ENCODE data around the gene FNDC3B.
"Not testable (repeated sequence)": the region's sequence is repeated elsewhere in the genome, so short reads cannot be mapped to it uniquely, and the experiment has no call there.

FNDC3B gene

DNA sequence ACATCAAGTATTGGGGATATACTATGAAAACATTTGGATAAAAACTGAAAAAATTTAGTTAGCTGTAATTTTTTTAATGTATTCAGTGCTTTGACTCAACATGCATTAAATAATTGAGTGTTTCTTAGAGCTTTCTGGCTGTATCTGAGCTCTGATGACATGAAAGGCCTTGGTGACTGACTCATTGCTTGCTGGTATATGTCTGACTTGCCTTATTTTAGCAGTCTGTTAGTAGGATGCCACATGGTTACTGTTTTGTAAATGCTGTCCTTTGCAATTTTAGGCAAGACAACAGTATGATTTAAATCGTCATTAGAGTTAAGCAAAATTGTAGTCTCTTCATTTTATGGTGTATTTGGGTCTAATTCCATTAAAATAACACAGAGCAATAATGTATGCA lies 209.7 kb downstream of the FNDC3B start:
- DNase-seq = no peak

DNA sequence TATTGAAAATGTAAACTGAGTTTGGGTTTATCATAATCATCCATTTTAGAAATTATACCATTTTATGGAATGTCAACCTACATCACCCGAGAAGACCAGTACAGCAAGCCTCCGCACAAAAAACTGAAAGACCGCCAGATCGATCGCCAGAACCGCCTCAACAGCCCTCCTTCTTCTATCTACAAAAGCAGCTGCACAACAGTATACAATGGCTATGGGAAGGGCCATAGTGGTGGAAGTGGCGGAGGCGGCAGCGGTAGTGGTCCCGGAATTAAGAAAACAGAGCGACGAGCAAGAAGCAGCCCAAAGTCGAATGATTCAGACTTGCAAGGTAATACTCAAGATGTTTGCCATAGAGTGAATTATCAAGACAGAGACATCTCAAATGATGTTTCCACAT lies 211.8 kb downstream of the FNDC3B start:
- no peak for DNase-seq

DNA sequence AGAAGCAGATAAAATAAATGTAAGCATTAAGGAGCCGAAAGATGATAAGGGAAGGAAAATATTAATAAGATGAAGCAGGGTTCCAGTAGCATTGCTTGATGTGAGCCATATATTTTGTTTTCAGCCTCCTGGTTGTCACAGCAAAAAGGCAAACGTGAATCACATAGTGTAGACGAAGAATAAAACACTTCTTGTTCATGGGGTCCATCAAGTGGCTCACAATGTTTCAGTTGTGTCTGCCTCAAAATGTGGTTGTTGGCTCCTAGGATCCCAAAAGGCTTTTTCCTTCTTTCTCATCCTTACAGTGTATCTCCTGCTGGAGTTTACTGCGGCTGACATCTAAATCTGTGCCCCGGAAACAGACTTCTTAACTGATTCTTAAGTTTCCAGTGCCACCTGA lies 213.8 kb downstream of the FNDC3B start:
- DNase-seq = no peak

DNA sequence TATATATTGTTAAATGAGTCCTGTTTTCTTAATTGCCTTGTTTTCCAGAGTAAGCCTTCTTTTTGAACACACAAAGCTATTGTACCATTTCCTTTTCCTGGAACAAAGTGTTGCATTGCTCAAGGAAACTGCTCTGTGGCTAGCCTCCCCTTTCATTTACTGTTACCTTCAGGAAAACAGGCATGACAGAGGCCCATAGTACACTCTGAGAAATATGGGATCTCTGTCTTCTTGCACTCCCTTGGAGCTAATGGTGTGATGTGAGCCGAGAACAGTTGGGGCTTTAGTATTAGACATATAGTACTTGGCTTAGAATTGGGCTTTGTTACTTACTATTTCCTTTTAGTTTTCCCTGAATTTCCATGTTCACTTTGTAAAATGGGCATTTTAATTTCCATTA lies 215.2 kb downstream of the FNDC3B start:
- no peak for DNase-seq

DNA sequence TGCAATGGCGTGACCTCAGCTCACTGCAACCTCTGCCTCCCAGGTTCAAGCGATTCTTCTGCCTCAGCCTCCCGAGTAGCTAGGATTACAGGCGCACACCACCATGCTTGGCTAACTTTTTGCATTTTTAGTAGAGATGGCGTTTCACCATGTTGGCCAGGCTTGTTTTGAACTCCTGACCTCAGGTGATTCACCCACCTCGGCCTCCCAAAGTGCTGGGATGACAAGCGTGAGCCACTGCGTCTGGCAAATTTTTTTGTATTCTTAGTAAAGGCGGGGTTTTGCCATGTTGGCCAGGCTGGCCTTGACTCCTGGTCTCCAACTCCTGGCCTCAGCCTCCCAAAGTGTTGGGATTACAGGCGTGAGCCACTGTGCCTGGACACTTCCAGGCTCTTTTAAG lies 215.9 kb downstream of the FNDC3B start:
- DNase-seq = not testable (repeated sequence)

DNA sequence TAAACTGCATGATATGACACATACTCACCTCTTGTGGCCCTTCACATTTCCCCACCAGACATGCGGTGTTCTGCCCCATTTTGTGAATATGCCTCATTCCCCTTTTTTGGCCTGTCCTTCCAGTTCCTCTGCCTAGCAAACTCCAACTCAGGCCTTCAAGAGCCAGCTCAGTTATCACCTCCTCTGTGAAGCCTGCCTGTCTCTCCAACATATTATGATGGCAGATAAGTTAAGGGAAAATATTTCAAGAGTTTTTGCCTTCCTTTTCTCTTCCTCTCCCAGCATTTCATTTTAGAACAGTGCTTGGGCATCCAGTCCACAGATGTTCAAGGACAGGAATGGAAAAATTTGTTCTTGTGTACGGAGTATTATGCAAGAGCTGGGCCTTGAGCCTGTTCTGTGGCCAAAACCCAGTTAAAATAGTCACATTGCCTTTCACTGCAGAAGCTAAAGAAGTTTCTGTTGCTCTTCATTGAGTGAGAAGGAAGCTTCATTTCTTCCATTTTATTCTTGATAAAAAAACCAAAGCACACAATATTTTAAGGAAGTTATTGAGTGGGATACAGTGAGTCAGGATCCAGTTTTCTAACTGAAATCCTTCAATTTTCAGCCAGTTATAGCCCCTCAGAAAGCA lies 216.8 kb downstream of the FNDC3B start:
- DNase-seq = no peak

DNA sequence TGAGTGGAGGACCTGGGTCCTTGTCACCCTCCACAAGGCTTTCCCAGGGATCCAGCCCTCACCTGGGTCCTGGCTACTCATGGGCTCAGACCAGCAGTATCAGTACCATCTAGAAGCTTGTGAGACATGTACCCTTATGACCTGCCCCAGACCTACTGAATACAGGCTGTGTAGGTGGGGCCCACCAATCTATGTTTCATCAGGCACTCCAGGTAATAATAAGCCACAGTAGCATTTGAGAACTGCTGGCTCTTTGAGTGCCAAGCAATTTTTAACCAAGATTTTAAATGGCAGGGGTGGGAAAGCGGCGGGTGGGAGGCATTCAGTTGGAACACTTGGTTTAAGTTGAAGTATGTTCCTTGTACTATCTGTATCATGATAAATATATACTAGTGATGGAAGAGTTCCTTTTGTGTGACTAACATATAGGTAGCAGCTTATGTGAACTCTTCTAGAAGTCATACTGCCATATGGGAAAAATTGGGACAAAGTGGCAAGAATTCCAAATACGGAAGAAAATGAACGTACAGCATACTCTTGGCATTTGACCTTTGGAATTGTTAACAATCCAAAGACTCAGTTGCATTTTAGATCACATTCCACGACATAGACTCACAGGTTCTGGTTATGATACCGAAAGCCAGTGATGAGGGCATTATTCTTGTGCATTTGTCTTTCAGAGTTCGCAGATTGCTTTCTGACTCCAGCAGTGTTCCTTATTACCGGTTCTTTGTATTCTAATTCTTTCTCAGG lies 218.4 kb downstream of the FNDC3B start:
- DNase-seq = no peak

DNA sequence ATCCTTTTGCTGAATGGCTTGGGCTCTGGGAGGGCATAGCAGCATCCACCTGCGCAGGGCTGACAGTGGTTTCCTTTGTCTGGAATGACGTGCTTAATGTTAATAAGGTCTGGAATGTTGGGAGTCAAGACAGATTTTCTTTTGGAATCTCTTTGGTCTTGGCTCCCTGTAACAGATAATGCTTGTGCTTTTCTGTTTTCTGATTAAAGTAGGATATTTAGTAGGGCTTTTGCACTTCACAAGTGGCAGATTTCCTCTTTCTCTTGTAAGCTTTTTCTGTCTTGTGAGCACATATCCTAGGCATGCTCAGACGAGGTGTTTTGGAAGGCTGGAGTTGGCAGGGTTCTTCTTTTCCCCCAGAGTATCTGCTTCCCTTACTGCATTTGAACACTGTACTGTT lies 219.2 kb downstream of the FNDC3B start:
- DNase-seq = no peak

DNA sequence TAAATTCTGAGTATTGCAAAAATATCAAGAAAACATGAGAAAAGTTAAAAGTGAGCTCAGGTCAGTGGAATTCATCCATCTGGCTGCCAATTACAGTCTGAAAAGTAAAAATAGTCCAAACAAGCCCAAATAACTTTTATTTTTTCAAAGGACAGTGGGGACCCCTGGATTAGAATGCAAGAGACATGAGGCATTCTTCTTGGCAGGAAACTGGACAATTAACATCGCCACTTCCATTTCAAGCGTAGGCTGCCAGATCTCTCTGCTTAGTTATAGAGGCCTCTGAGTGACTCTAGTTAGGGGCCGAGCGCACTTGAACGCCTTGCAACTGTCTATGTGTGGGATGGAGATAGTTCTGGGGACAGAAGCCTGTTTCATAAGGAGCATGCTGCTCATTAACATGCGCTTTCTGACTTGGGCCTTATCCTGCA lies 219.7 kb downstream of the FNDC3B start:
- DNase-seq = no peak

DNA sequence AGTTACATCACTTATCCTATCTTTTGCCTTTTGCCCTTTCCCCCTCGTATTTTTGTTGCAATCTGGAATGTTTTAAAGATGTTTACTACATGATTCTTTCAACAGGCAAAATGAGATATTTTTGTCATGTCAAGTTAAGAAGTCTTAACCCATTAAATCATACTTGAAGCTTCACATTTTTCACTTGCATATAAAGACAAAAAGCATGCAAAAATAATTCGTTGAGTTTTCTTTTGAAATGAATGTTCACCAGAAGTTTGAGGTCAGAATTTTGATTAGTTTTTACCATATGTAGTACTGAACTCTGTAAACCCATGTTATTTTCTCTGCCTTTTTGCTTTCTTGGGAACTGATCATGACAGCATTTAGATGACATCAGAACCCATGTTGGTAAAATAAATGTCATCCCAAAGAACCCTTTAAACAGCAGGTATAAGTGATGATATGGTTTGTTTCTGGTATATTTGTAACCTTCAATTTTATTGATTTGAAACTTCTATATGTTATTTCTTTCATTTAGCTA lies 220.4 kb downstream of the FNDC3B start:
- no peak for DNase-seq

DNA sequence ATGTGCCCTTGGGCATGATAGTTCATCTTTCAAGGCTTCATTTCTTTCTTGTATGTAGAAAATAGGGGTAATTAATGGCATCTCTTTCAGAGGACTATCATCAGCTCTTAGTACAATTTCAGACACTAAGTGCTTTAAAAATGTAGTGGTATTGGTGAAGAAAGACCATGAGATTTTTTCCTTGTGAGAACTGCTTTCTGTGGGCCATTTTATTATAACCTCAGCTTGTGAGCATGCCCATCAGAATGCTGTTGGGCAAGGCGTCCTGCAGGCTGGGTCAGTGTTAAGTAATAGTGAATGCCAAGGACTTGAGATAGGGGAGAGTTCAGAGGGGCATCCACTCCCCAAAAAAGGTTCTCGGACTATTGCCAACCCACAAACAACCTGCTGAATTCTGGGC lies 221.0 kb downstream of the FNDC3B start:
- DNase-seq = no peak

DNA sequence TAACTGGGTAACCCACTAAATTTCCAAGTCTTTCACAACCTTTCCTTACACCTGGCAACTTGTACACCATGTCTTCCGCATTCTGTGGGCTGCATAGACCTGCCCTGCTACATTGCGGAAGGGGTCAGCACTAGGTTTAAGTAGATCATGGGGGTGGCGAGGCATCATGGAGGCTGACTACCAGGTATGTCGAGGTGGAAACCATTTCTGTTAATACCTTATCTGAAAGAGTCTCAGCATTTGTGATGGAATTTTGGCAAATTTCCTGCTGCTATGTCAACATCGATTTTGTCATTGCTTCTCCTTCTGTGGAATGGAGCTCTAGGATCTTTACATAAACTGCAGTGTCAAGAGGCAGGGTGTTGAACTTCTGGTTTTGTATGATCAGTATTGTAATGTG lies 221.7 kb downstream of the FNDC3B start:
- no peak for DNase-seq

DNA sequence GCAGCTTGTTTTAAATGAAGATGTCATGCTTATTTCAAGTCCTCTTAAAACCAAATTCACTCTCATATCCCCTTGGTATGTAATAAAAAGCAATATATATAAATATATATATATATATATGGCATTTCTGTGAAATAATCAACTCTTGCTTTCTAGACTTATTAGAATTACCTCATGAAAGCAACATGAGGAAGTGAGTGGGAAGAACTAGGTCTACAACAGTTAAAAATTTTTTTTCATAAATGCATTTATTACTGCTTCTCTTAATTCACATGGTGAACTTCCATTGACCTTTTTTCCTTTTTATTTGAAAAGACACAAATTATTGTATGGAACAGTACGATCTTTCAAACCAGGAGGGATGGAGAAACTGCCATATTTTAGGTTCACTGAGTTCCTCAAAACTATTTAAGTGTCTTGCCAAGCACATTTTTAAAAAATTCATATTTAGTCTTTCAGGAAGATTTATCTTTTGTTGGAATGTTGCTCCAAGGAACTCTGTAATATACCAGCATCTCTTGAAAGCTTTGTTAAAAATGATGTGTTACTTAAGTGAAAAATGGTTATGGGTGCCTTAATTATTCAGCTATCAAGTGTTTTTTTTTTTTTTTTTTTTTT lies 223.7 kb downstream of the FNDC3B start:
- DNase-seq = no peak

DNA sequence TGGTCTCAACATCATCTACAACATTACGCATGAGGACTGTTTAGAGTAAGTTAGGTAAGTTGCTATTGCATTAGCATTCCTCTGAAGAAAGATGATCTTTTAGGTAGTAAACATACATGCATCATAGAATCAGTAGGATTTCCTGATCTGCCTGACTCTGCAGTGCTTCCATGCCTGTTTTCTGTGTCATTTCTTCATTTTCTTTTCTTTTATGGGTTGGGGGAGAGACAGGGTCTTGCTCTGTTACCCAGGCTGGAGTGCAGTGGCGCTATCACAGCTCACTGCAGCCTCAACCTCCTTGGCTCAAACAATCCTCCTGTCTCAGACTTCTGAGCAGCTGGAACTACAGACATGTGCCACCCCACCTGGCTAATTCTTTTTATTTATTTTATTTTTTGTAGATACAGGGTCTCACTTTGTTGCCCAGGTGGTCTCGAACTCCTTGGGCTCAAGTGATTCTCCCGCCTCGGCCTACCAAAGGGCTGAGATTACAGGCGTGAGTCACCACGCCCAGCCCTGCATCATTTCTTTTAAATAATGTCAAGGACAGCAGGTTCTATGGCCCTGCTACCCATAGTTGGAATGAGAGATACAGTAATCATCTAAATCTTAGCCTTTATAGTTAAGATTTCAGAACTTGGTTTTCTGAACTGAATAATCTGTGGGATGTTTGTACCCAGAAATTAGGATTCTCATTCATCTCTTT lies 224.6 kb downstream of the FNDC3B start:
- DNase-seq = no peak

DNA sequence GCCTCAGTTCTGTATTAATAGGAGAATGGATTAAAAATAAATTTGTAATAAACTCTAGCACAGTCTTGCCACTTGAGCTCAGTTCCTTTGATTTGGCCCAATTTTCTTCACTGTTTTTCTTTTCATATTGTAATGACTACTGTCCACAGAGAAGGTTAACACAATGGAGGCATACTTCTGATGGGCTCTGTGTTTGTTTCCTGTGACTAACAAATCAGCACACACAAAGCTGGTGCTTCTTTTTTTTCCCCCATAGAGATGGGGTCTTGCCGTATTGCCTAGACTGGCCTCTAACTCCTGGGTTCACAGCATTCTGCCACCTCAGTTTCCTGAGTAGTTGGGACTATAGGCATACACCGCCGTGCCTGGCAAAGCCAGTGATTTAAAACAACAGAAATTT lies 226.7 kb downstream of the FNDC3B start:
- DNase-seq = no peak

DNA sequence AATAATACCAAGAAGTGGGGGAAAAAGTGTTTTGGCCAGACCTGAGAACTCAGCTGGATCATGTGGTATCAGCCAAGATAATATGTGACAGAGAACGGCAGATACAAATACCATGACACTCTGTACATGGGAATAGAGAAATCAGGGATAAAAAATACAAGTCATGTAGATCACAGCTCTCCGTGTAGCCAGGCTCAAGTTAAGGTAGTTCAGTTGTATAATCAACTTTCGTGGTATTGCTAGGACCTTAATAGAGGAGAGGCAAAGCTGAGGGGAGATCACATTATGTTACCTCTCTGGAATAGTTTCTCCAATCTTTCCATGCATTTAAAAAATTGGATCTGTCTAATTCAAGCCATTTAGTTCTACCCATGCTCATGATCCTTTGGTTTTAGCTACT lies 229.0 kb downstream of the FNDC3B start:
- DNase-seq = no peak

DNA sequence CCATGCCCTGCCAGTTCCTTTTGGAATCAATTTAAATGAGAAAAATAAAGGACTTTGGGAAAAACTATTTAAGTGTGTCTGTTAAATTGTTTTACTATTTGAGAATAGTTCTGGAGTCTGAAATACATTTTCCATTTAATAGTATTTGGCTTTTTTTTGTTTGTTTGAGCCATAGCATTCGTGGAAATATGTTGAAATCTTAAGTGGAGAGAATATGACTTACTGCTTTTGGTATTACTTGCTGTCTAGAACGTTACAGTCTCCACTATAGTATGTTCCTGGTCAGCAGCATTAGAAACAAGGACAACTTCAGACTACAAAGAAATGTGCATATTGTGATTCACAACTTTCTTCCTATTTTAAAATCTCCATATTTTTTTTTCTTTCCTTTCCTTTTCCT lies 229.5 kb downstream of the FNDC3B start:
- DNase-seq = no peak

DNA sequence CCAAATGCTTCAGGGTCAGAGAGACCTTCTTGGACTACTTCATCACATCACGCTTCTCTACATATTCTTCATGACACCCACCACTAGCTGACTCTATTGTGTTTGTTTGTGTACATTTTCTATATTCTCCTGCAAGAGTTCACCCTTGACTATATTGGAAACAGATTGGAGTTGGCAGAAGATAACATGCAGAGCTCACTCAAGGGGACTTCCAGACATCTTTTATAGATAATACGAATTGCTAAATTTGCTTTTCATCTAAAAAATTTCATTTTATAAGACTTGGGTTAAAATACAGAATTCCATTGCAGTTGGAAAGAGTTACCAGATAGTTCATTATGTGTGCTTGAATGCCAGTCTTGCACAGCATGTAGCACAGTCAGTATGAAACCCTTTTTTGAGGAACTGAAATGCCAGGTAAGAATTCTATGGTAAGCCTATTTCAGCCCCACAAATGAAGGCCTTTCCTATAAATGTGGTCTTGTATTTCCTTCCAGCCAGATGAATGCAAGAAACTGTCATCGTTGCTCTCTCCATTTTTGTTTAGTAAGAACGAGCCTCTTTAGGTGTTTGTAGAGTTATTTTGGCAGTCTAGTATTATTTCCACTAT lies 231.3 kb downstream of the FNDC3B start:
- DNase-seq = no peak

DNA sequence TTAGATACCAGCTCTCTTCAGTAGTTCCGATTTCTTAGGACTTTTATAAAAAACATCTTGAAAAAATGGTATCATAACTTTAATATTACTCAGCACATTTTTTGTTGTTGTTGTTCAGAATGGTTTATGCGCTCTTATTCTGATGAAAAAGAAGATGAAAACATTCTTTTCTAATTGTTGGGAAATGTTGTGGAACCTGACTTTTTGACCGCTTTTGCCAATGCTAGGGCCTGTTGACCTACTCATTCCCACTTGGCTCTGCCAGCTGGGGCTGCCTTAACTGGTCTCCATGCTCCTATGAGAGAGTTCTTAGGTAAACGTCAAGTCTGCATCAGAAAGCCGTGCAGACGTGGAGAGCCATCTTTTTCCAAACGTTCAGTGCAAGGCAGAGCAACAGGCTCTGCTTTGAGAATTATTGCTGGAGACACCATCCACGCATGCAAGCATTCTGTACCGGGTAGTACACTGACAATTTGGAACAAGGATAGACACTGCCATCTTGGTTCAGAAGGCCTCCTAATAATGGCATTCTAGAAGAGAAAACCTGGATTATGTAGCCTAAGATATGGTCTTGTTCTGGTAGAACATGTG lies 232.1 kb downstream of the FNDC3B start:
- DNase-seq = no peak

DNA sequence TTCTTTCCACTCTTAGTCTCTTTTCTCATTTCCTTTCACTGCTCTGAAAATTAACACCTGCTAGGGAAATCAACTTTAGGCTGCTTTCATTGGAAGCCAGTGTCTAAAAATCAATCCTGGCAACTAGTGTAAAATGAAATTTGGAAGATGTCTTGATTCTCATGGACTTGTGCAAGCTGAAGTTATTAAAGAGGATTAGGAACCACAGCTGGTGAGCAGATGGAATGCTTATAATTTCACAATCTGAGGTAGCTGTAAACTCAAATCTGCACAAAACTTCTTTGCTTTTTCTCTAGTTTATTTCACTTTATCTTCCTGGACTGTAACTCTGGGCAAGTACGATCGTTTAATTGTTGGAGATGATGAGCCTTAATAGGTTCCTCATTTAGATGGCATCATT lies 233.3 kb downstream of the FNDC3B start:
- DNase-seq = no peak

DNA sequence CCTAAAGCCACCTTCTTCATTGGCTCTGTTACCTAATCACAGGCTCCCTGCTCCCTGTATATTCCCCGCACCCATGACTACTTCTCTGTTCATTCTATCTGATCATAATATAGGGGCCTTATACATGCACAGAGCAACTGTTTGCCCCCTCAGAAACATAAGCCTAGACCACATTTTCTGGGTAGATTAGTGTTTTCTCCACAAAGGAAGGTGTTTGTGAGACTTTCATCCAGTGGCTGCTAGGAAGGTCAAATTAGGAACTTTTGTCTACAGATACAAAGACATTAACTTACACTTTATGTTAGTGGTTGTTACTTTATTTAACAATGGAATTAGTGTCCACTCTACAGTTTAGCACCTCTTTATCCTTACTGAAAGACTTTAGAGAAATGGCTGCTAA lies 234.0 kb downstream of the FNDC3B start:
- DNase-seq = no peak

DNA sequence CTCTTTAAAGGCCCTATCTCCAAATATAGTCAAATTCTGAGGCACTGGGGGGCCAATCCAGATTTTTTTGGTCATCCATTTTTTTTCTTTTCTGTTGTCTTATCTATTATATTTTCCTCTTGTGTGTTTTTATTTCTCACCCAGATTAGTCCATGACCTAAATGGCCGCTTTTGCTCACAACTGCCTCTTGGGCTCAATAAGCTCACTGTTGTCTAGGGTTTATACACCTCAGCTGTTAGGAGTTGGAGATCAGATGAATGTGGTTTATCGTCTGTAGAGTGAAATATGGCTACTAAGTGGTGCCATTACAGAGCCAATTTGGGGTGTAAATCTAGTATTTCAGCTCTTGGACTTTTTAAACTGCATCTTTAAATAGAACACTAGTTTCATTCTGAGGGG lies 235.5 kb downstream of the FNDC3B start:
- DNase-seq = no peak

DNA sequence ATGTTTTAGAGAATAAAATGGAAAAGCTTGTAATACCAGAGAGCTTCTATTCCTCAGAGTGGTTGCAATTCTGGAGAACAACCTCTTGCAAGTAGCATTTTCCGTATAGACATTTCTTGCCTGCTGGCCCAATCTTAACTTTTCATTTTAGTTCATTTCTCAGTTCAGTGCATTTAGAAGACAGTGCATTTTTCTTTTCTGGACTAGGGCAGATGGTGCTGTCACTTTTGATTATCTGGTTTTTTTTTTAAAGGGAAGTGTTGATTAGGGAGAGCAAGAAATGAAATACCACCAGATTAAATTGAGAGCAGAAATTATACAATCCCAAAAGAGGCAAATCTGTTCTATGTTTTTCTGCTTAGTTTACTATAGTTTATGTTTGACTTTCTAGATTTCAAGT lies 236.2 kb downstream of the FNDC3B start:
- no peak for DNase-seq
